Type B pancreatic cell (in vitro differentiated cells): ENCODE data around the gene TPST1. TPM values are rescaled to one million over a fixed set of nuclear protein-coding genes. Genes with fewer than 3 reads are reported as not detected.

Experiments
- DNase-seq: peaks from one replicate; pipeline ENCODE4 v3.0.0; 2021; ENCODE audit warnings: mixed read lengths; ENCODE audit not compliant: unreplicated experiment; ENCODE audit errors: extremely low spot score
- H3K27ac Mint-ChIP-seq: 2 replicates; pipeline ENCODE4 v1.8.0; 2021; ENCODE audit warnings: mild to moderate bottlenecking, mixed read lengths
- H3K27me3 Mint-ChIP-seq: 2 replicates; pipeline ENCODE4 v1.8.0; 2021; ENCODE audit warnings: mixed read lengths
- H3K36me3 Mint-ChIP-seq: 2 replicates; pipeline ENCODE4 v1.8.0; 2021; ENCODE audit warnings: mixed read lengths
- H3K4me1 Mint-ChIP-seq: one replicate; pipeline ENCODE4 v1.8.0; 2021; ENCODE audit warnings: mixed read lengths; ENCODE audit not compliant: unreplicated experiment
- H3K4me3 Mint-ChIP-seq: 2 replicates; pipeline ENCODE4 v1.8.0; 2021; ENCODE audit warnings: mild to moderate bottlenecking, mixed read lengths
- H3K9me3 Mint-ChIP-seq: 2 replicates; pipeline ENCODE4 v1.8.0; 2021; ENCODE audit warnings: mixed read lengths
- CTCF ChIP-seq: fragments of 200-600 bp; sonication (generic); conservative IDR thresholded peaks from 2 replicates; pipeline ENCODE4 v1.5.0; 2021; ENCODE audit warnings: antibody characterized with exemption, mild to moderate bottlenecking
- total RNA-seq: library from RNA; stranded (reverse); gene quantifications from 2 replicates; pipeline ENCODE4 v1.2.1, GENCODE V29; 2021; ENCODE audit warnings: low replicate concordance

The TPST1 gene
- total RNA-seq, 1 donor from 2014 or later, result 26.9 TPM

- no peaks in the 10 kb centered on the region for H3K36me3 Mint-ChIP-seq
- H3K4me3 Mint-ChIP-seq, result peak overlapping the region; percentile 18
- H3K27me3 Mint-ChIP-seq, result no peaks in the 10 kb centered on the region
- TF ChIP-seq CTCF, result no peak
- no peak for DNase-seq
- H3K27ac Mint-ChIP-seq, result peak overlapping the region; percentile 81
- H3K4me1 Mint-ChIP-seq, result peaks cover 25% of the 10 kb centered on the region
- H3K9me3 Mint-ChIP-seq, result no peaks in the 10 kb centered on the region
Observed at GRCh38 chr7:66236713-66237303, 31.7 kb downstream of the TPST1 start.

- Mint-ChIP-seq H3K4me1 (peaks cover 25% of the 10 kb centered on the region), H3K27ac (peak overlapping the region; percentile 71), H3K36me3 (no peaks in the 10 kb centered on the region), H3K9me3 (no peaks in the 10 kb centered on the region), H3K4me3 (peak overlapping the region; percentile 22), H3K27me3 (no peaks in the 10 kb centered on the region)
- no peak for TF ChIP-seq CTCF
- no peak for DNase-seq
Observed at GRCh38 chr7:66237906-66238772, 33.0 kb downstream of the TPST1 start.

GRCh38 chr7:66238773-66239466 lies 33.8 kb downstream of the TPST1 start:
- H3K27ac Mint-ChIP-seq, result peak overlapping the region; percentile 71

GRCh38 chr7:66239467-66239856 lies 34.3 kb downstream of the TPST1 start:
- Mint-ChIP-seq H3K27me3 (no peaks in the 10 kb centered on the region), H3K27ac (peak overlapping the region; percentile 71), H3K4me1 (peaks cover 26% of the 10 kb centered on the region), H3K4me3 (no peak overlapping the region), H3K36me3 (no peaks in the 10 kb centered on the region), H3K9me3 (no peaks in the 10 kb centered on the region)
- TF ChIP-seq CTCF, result no peak
- DNase-seq, result no peak

More at GRCh38 chr7:66238773-66239466, 33.8 kb downstream of the TPST1 start:
- Mint-ChIP-seq H3K36me3 (no peaks in the 10 kb centered on the region), H3K27me3 (no peaks in the 10 kb centered on the region), H3K4me1 (peaks cover 25% of the 10 kb centered on the region), H3K4me3 (peak overlapping the region; percentile 14), H3K9me3 (no peaks in the 10 kb centered on the region)
- no peak for DNase-seq
- TF ChIP-seq CTCF, result no peak

- Mint-ChIP-seq H3K4me1 (peaks cover 19% of the 10 kb centered on the region), H3K36me3 (peaks cover 17% of the 10 kb centered on the region), H3K27me3 (no peaks in the 10 kb centered on the region), H3K27ac (no peak overlapping the region), H3K4me3 (no peak overlapping the region), H3K9me3 (no peaks in the 10 kb centered on the region)
- DNase-seq, result no peak
- no peak for TF ChIP-seq CTCF
Observed at GRCh38 chr7:66245008-66245407, 39.9 kb downstream of the TPST1 start.
